Lower leg skin (tissue), 4 donors: ENCODE data around the gene RASSF4. TPM values are rescaled to one million over a fixed set of nuclear protein-coding genes. Genes with fewer than 3 reads are reported as not detected.

Experiments used
- DNase-seq, 2 donors: peaks; one replicate each; pipeline ENCODE4 v3.0.0-alpha.2; 2019; ENCODE audit warnings: low spot score in 2 of 2
- H3K4me3 ChIP-seq: fragments of 200-600 bp; sonication (generic); 2 replicates; pipeline ENCODE4 v1.5.1; 2017; ENCODE audit warnings: mild to moderate bottlenecking, low read depth; ENCODE audit not compliant: poor library complexity, severe bottlenecking
- CTCF ChIP-seq, 3 donors: fragments of 450-650 bp; IDR thresholded peaks; one replicate each; pipeline ENCODE4 v1.5.1; 2016; ENCODE audit warnings: antibody characterized with exemption in 3 of 3, mild to moderate bottlenecking in 3 of 3, moderate library complexity in 2 of 3
- POLR2A ChIP-seq, 2 donors: fragments of 450-650 bp; IDR thresholded peaks; one replicate each; pipeline ENCODE4 v1.6.1; 2016 to 2017; ENCODE audit warnings: antibody characterized with exemption in 2 of 2, mild to moderate bottlenecking in 1 of 2, moderate library complexity in 1 of 2
- WGBS, 2 donors: methylation state at CpG; one replicate each; pipeline ENCODE4 v1.1.5; 2018; 5-methylcytosine and 5-hydroxymethylcytosine counted together
- intact Hi-C: fragments of 100-400 bp; cut with DNase I; formaldehyde crosslinking; loops from one replicate; pipeline ENCODE4 v1.15.0; 2023; ENCODE audit warnings: low total_unique reads
- total RNA-seq, 4 donors: library from RNA; depleted of rRNA; stranded (reverse); fragments of >200 nt; gene quantifications; one replicate each; pipeline ENCODE4 v1.1.0, GENCODE V29; 2016

The RASSF4 gene
- total RNA-seq, 4 donors from 2014 or later = 4.4 to 11.0 (median 8.9) TPM

DNA sequence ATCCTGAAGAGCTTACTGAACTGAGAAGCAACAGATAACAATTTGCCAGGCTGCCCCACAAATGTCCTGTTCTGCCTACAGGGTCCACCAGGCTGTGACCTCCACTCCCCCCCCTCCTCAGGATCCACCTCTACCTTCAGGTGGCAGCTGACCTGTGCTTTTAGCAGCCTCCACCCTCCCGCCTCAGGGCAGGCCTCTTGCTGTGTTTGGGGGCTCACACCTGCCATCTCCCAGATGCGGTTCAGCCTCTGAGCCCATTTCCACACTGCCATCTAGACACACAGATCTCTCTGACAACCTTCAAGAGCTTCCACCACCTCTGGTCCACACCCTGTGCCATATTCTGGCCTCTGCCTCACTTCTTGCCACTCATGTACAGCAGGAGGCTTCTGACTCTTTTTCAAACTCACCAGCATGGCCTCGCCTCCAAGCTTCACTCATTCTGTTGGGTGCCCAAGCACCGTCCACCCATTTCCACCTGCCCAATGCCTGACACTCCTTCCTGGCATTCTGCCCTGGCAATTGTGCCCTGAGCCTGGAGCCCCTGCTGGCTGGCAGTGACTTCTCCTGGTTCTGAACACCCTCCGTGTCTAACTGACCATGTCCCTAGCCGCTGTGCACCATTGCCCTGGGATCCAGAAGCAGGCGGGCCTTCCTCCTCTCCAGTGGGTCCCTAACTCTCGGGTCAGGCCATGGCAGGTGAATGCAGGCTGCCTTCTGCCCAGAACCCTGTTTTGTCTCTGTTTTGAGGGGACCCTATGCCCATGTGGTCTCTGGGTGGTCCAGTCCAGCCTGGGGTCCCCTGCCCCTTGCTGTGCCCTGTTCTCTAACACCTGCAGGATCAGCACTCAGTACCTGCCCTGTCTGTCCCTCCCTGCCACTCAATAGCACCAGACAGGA is 30.0 kb upstream of the RASSF4 start:
- intact Hi-C loops = loop anchor here (5.0 kb wide), 1 partner anchor 48 kb away; the partner anchor contains the start of gene DEPP1
- peak in 1 of 2 donors; percentile 78 for DNase-seq
- no peak overlapping the region for H3K4me3 ChIP-seq
- 91 to 93% methylated on average over 7 of the region's 8 CpGs for WGBS, 2 donors
- TF ChIP-seq CTCF (IDR thresholded peaks at IDR 0.05) = no peak
- no peak for TF ChIP-seq POLR2A (IDR thresholded peaks at IDR 0.05)

DNA sequence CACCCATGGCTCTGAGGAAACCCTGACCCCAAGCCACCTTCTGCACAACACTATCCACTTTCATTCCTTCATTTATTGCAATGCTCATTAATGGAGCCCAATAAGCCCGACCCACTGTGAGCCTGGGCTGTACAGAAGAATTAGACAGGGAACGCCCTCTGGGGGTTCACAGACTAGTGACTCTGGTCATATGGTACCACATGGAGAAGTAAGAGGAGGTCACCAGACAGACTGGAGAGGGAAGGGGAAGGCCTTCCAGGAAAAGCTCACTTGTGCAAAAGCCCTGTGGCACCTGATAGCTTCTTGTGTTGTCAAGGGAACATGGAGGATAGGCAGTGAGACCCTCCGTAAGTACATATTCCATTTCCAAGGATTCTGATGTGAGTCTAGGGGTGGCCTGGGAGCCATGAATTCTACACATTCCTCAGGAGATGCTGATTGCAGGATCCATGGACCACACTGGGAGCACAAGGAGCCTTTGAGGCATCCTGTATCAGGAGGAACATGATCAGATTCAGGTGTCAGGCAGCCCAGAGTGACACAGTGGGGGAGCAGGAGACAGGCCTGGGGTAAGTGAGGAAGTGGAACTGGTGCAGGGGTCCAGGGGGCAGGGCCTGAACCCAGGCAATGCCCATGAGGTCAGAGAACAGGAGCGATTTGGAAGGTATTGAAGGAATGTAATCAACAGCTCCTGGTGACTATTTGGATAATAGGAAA is 28.5 kb upstream of the RASSF4 start:
- WGBS, 2 donors = 84 to 86% methylated on average over 4 of the region's 4 CpGs
- H3K4me3 ChIP-seq = no peak overlapping the region
- TF ChIP-seq POLR2A (IDR thresholded peaks at IDR 0.05) = no peak
- no peak for TF ChIP-seq CTCF (IDR thresholded peaks at IDR 0.05)
- DNase-seq = peak in 1 of 2 donors; percentile 74
- intact Hi-C loops = loop anchor here (5.0 kb wide), 1 partner anchor 46 kb away; the partner anchor contains the start of gene DEPP1

DNA sequence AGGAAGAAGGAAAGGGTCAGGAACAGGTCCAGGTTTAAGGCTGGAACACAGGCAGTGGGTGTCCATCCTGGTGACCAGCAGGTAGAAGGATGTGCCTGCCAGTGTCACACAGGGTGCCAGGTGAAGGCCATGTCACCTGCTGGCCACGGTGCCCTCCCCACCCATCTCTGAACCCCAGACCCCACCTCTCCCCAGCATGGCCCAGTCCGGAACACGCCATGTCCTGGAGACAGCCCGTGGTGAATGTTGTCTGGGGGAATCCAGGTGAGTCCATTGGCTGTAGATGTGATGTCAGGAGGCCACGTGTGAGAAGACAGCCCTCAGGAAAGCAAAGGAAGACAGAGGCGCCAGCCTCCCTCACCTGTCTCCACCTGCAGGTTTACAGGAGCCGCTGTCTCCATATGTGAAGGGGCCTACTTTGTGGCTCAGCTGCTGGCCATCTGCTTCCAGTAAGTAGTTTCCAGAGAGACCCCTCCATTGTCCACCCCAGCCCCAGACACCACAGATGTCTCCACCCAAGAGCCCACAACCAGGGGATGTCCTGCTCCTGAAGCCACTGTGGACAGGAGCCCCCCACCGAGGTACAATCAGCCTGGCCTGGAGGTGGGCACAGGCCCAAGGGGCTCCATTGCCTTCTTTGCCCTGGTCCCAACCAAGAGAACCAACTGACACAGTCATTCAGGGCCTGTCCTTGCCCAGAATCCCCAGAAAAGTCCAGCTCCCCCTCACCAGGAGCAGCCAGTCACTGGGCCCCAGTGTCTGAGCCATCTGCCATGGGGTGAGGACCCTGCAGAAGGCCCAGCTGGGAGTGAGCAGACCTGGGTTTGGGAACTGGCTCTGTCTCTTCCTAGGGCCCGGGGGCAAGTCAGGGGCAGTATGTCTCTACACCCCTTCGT is 27.7 kb upstream of the RASSF4 start:
- TF ChIP-seq CTCF (IDR thresholded peaks at IDR 0.05) = no peak
- no peak for TF ChIP-seq POLR2A (IDR thresholded peaks at IDR 0.05)
- peak in 1 of 2 donors; percentile 80 for DNase-seq
- H3K4me3 ChIP-seq = no peak overlapping the region
- intact Hi-C loops = loop anchor here (5.0 kb wide), 1 partner anchor 45 kb away; the partner anchor contains the start of gene DEPP1
- 88 to 89% methylated on average over 8 to 10 of the region's 10 CpGs for whole genome bisulfite sequencing, 2 donors

DNA sequence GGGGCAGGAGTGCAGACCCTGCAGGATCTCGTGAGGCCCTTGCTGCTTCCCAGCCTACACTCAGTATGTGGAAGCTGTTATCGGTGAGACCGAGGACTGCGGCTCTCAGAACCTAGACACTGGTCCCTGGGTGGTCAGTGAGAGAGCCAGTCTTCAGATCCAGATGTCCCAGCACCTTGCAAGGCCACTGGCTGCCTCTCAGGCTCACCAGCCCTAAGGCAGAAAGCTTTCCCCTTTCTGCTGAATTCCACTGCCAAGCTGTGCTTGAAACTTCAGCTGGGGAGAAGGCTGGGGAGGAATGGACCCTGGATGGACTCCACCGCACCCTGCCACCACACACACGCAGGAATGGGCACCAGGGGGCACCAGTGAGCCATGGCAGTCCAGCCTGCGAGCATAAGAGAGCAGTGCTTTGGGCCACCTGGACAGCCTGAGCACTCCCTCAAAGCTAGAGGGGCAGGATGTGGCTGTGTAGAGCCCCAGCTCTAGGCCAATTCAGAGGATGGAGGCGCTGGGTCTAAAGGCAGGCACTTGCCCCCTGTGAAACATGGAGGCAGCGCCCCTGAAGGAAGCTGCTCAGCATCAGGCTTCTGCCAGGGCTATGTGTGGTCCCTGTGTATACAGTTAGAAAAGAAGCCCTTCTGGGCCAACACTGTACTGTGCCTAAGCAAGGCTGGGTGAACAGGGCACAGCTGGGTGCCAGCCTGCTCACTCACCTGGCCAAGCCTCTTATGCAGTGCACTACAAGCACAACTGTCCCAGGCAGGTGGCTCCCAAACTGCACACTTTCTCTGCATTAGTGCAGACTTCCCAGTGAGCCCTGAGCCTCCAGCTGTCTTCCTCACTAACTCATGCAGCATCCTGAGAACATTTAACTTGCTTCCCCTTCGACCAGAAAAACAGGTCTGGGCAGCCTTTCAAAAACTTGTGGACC is 26.8 kb upstream of the RASSF4 start:
- intact Hi-C loops = loop anchor here (5.0 kb wide), 1 partner anchor 45 kb away; the partner anchor contains the start of gene DEPP1
- H3K4me3 ChIP-seq = no peak overlapping the region
- 48 to 54% methylated on average over 8 to 10 of the region's 10 CpGs for WGBS, 2 donors
- TF ChIP-seq POLR2A (IDR thresholded peaks at IDR 0.05) (no peak), CTCF (IDR thresholded peaks at IDR 0.05) (peak in 1 of 3 donors; percentile 96)
- DNase-seq = peak; percentile 84 to 97
